ENCODE measurements around the gene OXNAD1. TPM values are rescaled to one million over a fixed set of nuclear protein-coding genes. Genes with fewer than 3 reads are reported as not detected.

The OXNAD1 gene
- total RNA-seq, 2 experiments from 2014 or later: 18.1 to 18.7 TPM

GRCh38 chr3:16304061-16305010, 39.3 kb downstream of the OXNAD1 start:
- TSS peak; percentile 8 for BruUV-seq (replicated peaks)
- H4K20me1 ChIP-seq (ENCODE audit: insufficient read depth, low read length): no peaks in the 10 kb centered on the region
- peaks cover 10% of the 10 kb centered on the region for H3K4me1 ChIP-seq (ENCODE audit: insufficient read depth, low read length, poor library complexity, severe bottlenecking)
- H3K36me3 ChIP-seq (ENCODE audit: insufficient read depth, low read length): peaks cover 95% of the 10 kb centered on the region
- no peaks in the 10 kb centered on the region for H3K79me2 ChIP-seq (ENCODE audit: insufficient read depth, low read depth, low read length)
- ChIA-PET CTCF (ENCODE audit: unreplicated experiment) (no interaction called here), POLR2A (interaction anchor here (0.6 to 1.2 kb wide), 2 partner anchors 9 to 279 kb away, joined by 3 to 4 read pairs; no protein-coding TSS in a partner anchor)
- H3K27ac ChIP-seq (ENCODE audit: low read depth, low read length, poor library complexity, severe bottlenecking): no peak overlapping the region
- no peak overlapping the region for H3K4me2 ChIP-seq (ENCODE audit: low read length)
- TF ChIP-seq EZH2phosphoT487 (IDR thresholded peaks at IDR 0.05; ENCODE audit: borderline replicate concordance, low read depth, low read length): no peak
- no peak for TF ChIP-seq CTCF (conservative IDR thresholded peaks at IDR 0.05; ENCODE audit: low read length)
- no peak overlapping the region for H3K4me3 ChIP-seq (ENCODE audit: low read depth, low read length, poor library complexity, severe bottlenecking)
- no peak overlapping the region for H2AFZ ChIP-seq (ENCODE audit: low read length)
- intact Hi-C loops (cut with micrococcal nuclease; ENCODE audit: unreplicated experiment): no loop called here
- no peaks in the 10 kb centered on the region for H3K9me3 ChIP-seq (ENCODE audit: low read length)
- H3K9me2 ChIP-seq (ENCODE audit: insufficient read depth, low read length): no peaks in the 10 kb centered on the region
- DNase-seq (ENCODE audit: low spot score): no peak

DNA sequence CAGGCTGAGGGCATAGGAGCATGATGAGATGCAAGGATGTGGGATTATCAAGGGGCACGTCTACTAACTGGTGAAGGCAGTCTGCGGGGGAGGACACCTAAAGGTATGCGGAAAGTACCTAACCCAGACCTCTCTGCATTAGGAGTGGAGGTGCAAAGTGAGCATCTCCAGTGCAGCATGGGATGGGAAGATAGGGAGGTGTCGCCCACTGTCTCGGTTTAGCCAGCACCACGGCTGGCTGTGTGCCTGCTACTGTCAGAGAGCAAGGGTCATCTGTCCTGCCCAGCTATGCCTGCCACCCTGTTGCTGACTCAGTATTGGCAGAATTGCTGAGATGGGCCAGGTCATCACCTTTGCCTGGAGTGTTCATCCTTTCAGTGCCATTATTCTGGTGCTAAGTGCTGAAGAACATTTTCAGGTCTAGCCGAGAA, 40.1 kb downstream of the OXNAD1 start:
- ChIA-PET POLR2A (interaction anchor here (0.6 to 1.2 kb wide), 2 partner anchors 10 to 278 kb away, joined by 3 to 4 read pairs; no protein-coding TSS in a partner anchor), CTCF (ENCODE audit: unreplicated experiment) (no interaction called here)
- Histone ChIP-seq H3K4me3 (ENCODE audit: low read depth, low read length, poor library complexity, severe bottlenecking) (no peak overlapping the region), H3K27ac (ENCODE audit: low read depth, low read length, poor library complexity, severe bottlenecking) (no peak overlapping the region), H3K9me3 (ENCODE audit: low read length) (no peaks in the 10 kb centered on the region), H3K9me2 (ENCODE audit: insufficient read depth, low read length) (no peaks in the 10 kb centered on the region), H3K79me2 (ENCODE audit: insufficient read depth, low read depth, low read length) (no peaks in the 10 kb centered on the region), H3K36me3 (ENCODE audit: insufficient read depth, low read length) (peaks cover 93% of the 10 kb centered on the region), H2AFZ (ENCODE audit: low read length) (no peak overlapping the region), H3K4me2 (ENCODE audit: low read length) (no peak overlapping the region), H4K20me1 (ENCODE audit: insufficient read depth, low read length) (no peaks in the 10 kb centered on the region), H3K4me1 (ENCODE audit: insufficient read depth, low read length, poor library complexity, severe bottlenecking) (peaks cover 10% of the 10 kb centered on the region)
- TF ChIP-seq CTCF (conservative IDR thresholded peaks at IDR 0.05; ENCODE audit: low read length): no peak
- TF ChIP-seq EZH2phosphoT487 (IDR thresholded peaks at IDR 0.05; ENCODE audit: borderline replicate concordance, low read depth, low read length): no peak
- intact Hi-C loops (cut with micrococcal nuclease; ENCODE audit: unreplicated experiment): no loop called here
- DNase-seq (ENCODE audit: low spot score): no peak
- no TSS peak for BruUV-seq (replicated peaks)

All from OCI-LY7 (cell line).